Naive B cell (primary cell): ENCODE data around the gene KIF1A. TPM values are rescaled to one million over a fixed set of nuclear protein-coding genes. Genes with fewer than 3 reads are reported as not detected.

Experiments used
- ATAC-seq, 2 donors: fragments of 150-1000 bp; cut with Tn5 transposase; 2 replicates each; pipeline ENCODE4 v1.10.0; 2021; ENCODE audit warnings: low read depth in 2 of 2, mild to moderate bottlenecking in 2 of 2, moderate library complexity in 2 of 2
- DNase-seq: peaks from one replicate; pipeline ENCODE4 v3.0.0; 2022
- H3K27ac Mint-ChIP-seq, 6 donors: one replicate each; pipeline ENCODE4 v1.8.0; 2020 to 2022; ENCODE audit warnings: mild to moderate bottlenecking in 6 of 6, mixed read lengths in 6 of 6, moderate library complexity in 5 of 6, inconsistent platforms in 2 of 6
- H3K27me3 Mint-ChIP-seq, 3 donors: one replicate each; pipeline ENCODE4 v1.8.0; 2021 to 2022; ENCODE audit warnings: mixed read lengths in 3 of 3, mild to moderate bottlenecking in 1 of 3
- H3K36me3 Mint-ChIP-seq, 2 donors: one replicate each; pipeline ENCODE4 v1.8.0; 2020 to 2022; ENCODE audit warnings: mixed read lengths in 2 of 2, inconsistent platforms in 1 of 2, mild to moderate bottlenecking in 1 of 2
- H3K4me1 Mint-ChIP-seq, 3 donors: one replicate each; pipeline ENCODE4 v1.8.0; 2020 to 2022; ENCODE audit warnings: mixed read lengths in 3 of 3, inconsistent platforms in 1 of 3, mild to moderate bottlenecking in 1 of 3, moderate library complexity in 1 of 3
- H3K4me3 Mint-ChIP-seq, 8 donors: one replicate each; pipeline ENCODE4 v1.8.0; 2020 to 2022; ENCODE audit warnings: mild to moderate bottlenecking in 8 of 8, mixed read lengths in 8 of 8, moderate library complexity in 8 of 8, inconsistent platforms in 2 of 8
- H3K9me3 Mint-ChIP-seq, 7 donors: one replicate each; pipeline ENCODE4 v1.8.0; 2020 to 2022; ENCODE audit warnings: mixed read lengths in 7 of 7, mild to moderate bottlenecking in 5 of 7, inconsistent platforms in 2 of 7, moderate library complexity in 1 of 7
- polyA plus RNA-seq, 6 donors: library from polyadenylated mRNA; unstranded; fragments of 300-500 nt; fragmentation: Illumina TruSeq; gene quantifications; one replicate each; pipeline ENCODE4 v1.2.3, GENCODE V29; 2021; ENCODE audit warnings: low read depth in 6 of 6

The KIF1A gene
- polyA plus RNA-seq, 6 donors from 2014 or later: not detected

DNA sequence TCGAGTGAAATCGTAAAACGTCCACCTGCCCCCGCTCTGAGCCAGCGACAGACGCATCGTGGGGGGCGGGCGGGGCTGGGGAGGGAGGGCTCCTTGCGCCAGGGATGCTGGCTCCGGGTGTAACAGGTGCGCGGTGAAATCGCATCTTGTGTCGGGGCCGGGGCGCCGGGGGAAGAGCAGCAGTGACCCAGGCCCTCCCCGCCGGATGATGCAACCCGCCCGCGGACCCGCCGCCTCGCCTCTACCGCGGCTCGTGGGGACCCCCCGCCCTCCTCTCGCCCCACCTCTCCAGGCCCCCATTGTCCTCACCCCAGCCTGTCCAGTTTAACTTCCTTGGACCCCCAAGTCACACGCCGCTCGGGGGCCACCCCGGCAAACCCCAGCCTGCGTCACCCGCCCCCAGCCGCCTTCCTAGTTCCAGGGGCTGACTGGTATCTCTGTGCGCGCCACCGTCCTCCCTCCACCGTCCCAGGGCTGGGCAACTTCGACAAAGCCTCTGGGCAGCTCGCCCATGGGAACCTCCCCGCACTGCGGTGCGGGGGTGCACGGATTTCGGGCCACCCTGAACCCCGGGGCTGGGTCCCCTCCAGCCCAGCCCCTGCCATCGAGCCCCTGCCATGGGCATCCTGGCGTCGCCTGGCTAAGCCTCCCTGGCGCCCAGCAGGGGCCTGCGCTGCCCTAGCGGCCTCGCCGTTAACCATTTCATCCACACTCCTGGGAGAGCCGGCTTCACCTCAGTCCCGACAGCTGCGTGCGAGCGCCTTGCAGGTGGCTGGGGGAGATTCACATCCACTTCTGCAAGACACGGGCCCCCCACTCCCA lies 799 bp upstream of the KIF1A start:
- peak; percentile 11 to 35 for ATAC-seq
- Mint-ChIP-seq H3K27ac (no peak overlapping the region), H3K9me3 (peaks cover 2 to 11% (median 6%) of the 10 kb centered on the region in 7 donors), H3K4me3 (peak overlapping the region; percentile 9 to 86 (median 60)), H3K36me3 (peaks cover 3 to 8% of the 10 kb centered on the region in 2 donors), H3K4me1 (peaks cover 5 to 11% (median 8%) of the 10 kb centered on the region in 3 donors), H3K27me3 (peaks cover 51 to 76% (median 65%) of the 10 kb centered on the region in 3 donors)
- DNase-seq: no peak

GRCh38 chr2:240819126-240819857 lies 727 bp downstream of the KIF1A start:
- Mint-ChIP-seq H3K36me3 (peaks cover 3 to 11% of the 10 kb centered on the region in 2 donors), H3K27me3 (peaks cover 42 to 71% (median 61%) of the 10 kb centered on the region in 3 donors), H3K27ac (no peak overlapping the region), H3K4me1 (peaks cover 5 to 11% (median 8%) of the 10 kb centered on the region in 3 donors), H3K9me3 (peaks cover 3 to 13% (median 8%) of the 10 kb centered on the region in 7 donors), H3K4me3 (peak overlapping the region in 2 of 8 donors; percentile 32 to 41)
- DNase-seq (no peak), ATAC-seq (no peak)

- H3K27ac Mint-ChIP-seq: peak overlapping the region in 2 of 6 donors; percentile 15 to 61
- ATAC-seq (no peak), DNase-seq (no peak)
- H3K36me3 Mint-ChIP-seq: peaks cover 3 to 10% of the 10 kb centered on the region in 2 donors
- peaks cover 5 to 17% (median 9%) of the 10 kb centered on the region in 7 donors for H3K9me3 Mint-ChIP-seq
- H3K27me3 Mint-ChIP-seq: peaks cover 43 to 67% (median 57%) of the 10 kb centered on the region in 3 donors
- H3K4me3 Mint-ChIP-seq: peak overlapping the region in 6 of 8 donors; percentile 23 to 76 (median 60)
- peaks cover 5 to 11% (median 8%) of the 10 kb centered on the region in 3 donors for H3K4me1 Mint-ChIP-seq
Observed at GRCh38 chr2:240818293-240819125, 1.5 kb downstream of the KIF1A start.

- peaks cover 4 to 13% (median 7%) of the 10 kb centered on the region in 7 donors for H3K9me3 Mint-ChIP-seq
- H3K36me3 Mint-ChIP-seq: peaks cover 3 to 8% of the 10 kb centered on the region in 2 donors
- H3K27ac Mint-ChIP-seq: peak overlapping the region in 1 of 6 donors; percentile 10
- peaks cover 5 to 11% (median 8%) of the 10 kb centered on the region in 3 donors for H3K4me1 Mint-ChIP-seq
- no peak for ATAC-seq
- DNase-seq: no peak
- peaks cover 35 to 59% (median 51%) of the 10 kb centered on the region in 3 donors for H3K27me3 Mint-ChIP-seq
- peak overlapping the region in 3 of 8 donors; percentile 34 to 61 (median 56) for H3K4me3 Mint-ChIP-seq
Observed at GRCh38 chr2:240817496-240818292, 2.3 kb downstream of the KIF1A start.

DNA sequence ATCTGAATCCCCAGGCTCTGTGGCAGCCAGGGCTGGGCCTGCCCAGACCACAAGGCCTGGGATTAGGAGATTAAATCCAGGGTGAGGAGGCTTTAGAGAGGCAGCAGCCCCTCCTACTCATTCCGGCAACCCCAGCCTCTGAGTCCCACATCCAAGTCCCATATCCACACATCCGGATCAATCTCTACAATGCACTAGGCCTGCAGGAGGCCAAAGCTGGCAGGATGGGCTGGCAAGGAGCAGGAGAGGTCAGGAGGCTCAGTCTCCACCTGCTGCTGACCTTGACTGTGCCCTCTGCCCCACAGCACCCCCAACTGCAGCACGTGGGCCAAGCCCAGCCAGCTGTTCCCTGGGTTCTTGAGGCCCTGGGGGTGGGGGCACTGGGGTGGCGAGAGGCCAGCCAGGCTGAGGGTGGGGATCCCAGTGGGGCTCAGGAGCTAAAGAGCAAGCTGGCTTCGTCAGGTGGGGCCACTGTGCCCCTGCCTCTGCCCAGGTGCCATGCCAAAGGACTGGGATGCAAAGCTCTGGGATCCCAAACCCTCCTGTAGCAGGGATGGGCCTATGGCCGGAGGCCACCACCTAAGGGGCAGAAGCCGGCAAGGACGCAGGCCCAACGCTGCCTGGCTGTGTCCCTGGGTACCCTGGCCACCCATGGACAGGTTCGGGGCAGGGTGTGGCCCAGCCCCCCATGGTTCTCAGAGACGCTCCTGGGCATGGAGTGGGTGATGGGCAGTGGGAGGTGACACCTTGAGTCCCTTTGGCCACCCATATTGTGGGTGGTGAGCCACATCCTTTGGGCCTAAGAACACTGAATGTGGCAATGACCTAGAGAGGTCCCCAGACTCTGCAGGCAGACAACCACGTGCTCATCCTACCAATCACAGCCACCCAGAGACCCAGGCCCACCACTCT lies 3.2 kb downstream of the KIF1A start:
- no peak for ATAC-seq
- Mint-ChIP-seq H3K27me3 (peaks cover 26 to 51% (median 43%) of the 10 kb centered on the region in 3 donors), H3K4me1 (peaks cover 5 to 9% (median 8%) of the 10 kb centered on the region in 3 donors), H3K4me3 (peak overlapping the region in 2 of 8 donors; percentile 34 to 56), H3K9me3 (peaks cover 4 to 15% (median 5%) of the 10 kb centered on the region in 7 donors), H3K27ac (no peak overlapping the region), H3K36me3 (peaks cover 0 to 8% of the 10 kb centered on the region in 2 donors)
- no peak for DNase-seq

DNA sequence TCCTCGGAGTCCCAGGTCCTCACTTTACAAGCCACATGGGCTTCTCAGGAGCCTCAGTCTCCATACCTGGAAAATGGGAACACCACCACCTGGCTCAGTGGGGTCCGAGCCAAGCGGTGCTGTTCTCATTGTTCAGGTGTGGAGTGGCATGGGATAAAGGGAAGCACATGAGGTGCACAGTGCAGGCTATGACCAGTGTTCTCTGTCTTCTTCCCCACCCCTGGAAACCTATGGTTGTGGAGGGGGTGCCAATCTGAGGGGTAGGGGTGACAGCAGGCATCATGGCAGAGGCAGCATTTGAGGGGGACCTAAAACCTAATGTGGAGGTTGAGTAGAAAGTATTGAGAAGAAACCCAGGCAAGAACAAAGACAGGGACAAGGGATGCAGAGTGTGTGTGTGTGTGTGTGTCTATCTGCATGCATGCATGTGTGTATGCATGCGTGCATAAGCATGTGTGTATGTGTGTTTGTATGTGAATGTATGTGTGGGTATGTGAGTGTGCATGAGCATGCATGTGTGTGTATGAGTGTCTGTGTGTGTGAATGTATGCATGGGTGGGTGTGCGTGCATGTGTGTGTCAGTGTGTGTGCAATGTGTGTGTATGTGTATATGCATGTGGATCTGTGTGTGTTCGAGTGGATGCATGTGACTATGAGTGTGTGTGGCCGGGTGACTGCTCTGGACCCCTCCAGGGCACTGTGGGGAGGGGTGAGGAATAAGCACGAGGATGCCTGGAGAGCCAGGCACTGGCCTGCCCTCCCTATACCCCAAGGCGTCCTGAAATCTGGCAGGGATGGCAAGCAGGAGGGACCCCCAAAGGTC lies 4.0 kb downstream of the KIF1A start:
- Mint-ChIP-seq H3K27ac (peak overlapping the region in 1 of 6 donors; percentile 85), H3K9me3 (peaks cover 5 to 15% (median 8%) of the 10 kb centered on the region in 7 donors), H3K36me3 (peaks cover 0 to 8% of the 10 kb centered on the region in 2 donors), H3K4me1 (peaks cover 0 to 2% (median 2%) of the 10 kb centered on the region in 3 donors), H3K27me3 (peaks cover 19 to 42% (median 34%) of the 10 kb centered on the region in 3 donors), H3K4me3 (peak overlapping the region in 4 of 8 donors; percentile 0 to 32 (median 24))
- ATAC-seq (no peak), DNase-seq (no peak)

- Mint-ChIP-seq H3K4me1 (peaks cover 0 to 2% (median 0%) of the 10 kb centered on the region in 3 donors), H3K9me3 (peaks cover 5 to 15% (median 8%) of the 10 kb centered on the region in 7 donors), H3K27ac (peak overlapping the region in 2 of 6 donors; percentile 65 to 91), H3K36me3 (peaks cover 0 to 8% of the 10 kb centered on the region in 2 donors), H3K4me3 (no peak overlapping the region), H3K27me3 (peaks cover 19 to 39% (median 32%) of the 10 kb centered on the region in 3 donors)
- DNase-seq: no peak
- no peak for ATAC-seq
Observed at GRCh38 chr2:240814946-240815760, 4.9 kb downstream of the KIF1A start.

DNA sequence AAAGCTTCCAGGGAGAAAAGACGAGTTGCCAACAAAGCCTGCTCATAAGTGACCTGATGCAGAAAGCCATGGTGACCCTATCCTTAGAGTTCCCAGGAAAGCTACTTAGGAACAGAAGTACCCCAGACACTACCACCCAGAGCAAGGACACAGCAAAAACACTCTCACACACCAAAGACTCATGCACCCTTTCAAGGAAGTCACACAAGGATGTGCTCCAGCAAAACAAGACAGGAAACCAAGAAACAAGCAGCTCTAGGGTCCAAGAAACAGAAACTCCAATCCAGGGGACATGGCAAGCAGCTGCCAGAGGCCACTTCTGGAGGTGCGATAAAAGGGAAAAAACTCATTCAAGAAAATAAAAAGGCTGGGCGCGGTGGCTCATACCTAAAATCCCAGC lies 5.7 kb downstream of the KIF1A start:
- DNase-seq: no peak
- H3K27me3 Mint-ChIP-seq: peaks cover 19 to 41% (median 34%) of the 10 kb centered on the region in 3 donors
- H3K9me3 Mint-ChIP-seq: peaks cover 5 to 15% (median 8%) of the 10 kb centered on the region in 7 donors
- peaks cover 0 to 2% (median 0%) of the 10 kb centered on the region in 3 donors for H3K4me1 Mint-ChIP-seq
- no peak overlapping the region for H3K4me3 Mint-ChIP-seq
- H3K36me3 Mint-ChIP-seq: peaks cover 0 to 8% of the 10 kb centered on the region in 2 donors
- ATAC-seq: no peak
- peak overlapping the region in 2 of 6 donors; percentile 35 to 47 for H3K27ac Mint-ChIP-seq

DNA sequence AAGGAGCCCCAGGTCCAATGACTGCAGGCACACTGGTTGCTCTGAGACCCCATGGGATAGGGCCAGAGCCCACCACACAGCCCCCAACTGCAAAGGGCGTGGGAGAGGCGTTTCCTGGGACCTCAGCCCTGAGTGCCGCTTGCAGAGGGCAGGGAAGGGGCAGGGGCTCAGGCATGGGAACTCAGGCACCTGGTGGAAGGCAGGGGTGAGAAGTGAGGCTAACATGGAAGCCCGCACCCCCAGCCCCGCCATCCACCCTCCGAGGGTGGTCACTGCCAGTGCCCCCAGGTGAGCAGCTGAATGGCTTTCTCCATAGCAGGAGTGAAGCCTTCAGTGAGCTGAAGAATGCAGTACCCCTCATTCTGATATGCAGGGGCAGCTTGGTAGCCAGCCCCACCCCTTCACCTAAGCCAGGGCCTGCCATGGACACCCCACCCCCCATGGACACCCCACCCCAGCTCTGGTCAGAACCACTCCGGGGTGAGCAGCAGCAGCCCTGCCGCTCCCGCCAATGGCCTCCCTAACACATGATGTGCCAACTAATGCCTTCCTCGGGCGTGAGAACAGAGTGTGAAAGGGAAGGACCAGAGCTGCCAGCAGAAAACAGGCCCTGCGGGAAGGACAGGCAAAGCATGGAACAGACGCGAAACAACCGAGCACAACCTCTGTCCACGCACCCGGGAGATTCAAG lies 6.6 kb downstream of the KIF1A start:
- DNase-seq (no peak), ATAC-seq (no peak)
- Mint-ChIP-seq H3K4me1 (peaks cover 0 to 1% (median 0%) of the 10 kb centered on the region in 3 donors), H3K27ac (no peak overlapping the region), H3K4me3 (no peak overlapping the region), H3K27me3 (peaks cover 18 to 42% (median 36%) of the 10 kb centered on the region in 3 donors), H3K36me3 (peaks cover 0 to 8% of the 10 kb centered on the region in 2 donors), H3K9me3 (peaks cover 5 to 15% (median 8%) of the 10 kb centered on the region in 7 donors)
